ENCODE results near the gene ANKRD45.

DNA sequence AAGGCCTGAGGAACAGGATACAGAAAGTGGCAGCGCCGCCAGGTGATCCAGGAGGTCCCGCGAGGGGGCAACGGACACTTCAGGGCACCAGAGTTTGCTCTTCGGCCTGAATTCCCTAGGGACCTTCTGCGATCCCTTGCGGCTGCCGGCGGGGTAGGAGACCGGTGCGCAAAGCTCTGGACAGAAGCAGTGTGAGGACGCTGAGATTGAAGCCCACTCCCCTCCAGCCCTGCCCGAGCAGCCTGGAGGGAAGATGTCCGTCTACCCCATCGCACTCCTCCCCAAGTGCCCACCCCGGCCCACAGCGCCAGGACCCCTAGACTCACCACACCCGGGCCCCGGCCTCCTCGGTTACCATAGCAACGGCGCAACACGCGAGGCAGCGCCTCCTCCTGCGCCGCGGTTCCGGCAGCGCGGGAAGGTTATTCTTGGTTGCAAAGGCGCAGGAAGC lies at the start of gene ANKRD45:
- TF ChIP-seq, protein P1, sequence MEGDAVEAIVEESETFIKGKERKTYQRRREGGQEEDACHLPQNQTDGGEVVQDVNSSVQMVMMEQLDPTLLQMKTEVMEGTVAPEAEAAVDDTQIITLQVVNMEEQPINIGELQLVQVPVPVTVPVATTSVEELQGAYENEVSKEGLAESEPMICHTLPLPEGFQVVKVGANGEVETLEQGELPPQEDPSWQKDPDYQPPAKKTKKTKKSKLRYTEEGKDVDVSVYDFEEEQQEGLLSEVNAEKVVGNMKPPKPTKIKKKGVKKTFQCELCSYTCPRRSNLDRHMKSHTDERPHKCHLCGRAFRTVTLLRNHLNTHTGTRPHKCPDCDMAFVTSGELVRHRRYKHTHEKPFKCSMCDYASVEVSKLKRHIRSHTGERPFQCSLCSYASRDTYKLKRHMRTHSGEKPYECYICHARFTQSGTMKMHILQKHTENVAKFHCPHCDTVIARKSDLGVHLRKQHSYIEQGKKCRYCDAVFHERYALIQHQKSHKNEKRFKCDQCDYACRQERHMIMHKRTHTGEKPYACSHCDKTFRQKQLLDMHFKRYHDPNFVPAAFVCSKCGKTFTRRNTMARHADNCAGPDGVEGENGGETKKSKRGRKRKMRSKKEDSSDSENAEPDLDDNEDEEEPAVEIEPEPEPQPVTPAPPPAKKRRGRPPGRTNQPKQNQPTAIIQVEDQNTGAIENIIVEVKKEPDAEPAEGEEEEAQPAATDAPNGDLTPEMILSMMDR (conservative IDR thresholded peaks at IDR 0.05), result no peak
- TF ChIP-seq ZFX (IDR thresholded peaks at IDR 0.05), result no peak
